Measurements from ENCODE around the gene IL20RA.
A peak's percentile ranks its signal among the peaks of the same experiment; 100 is the strongest.

The IL20RA gene

GRCh38 chr6:137016356-137016755 is 28.4 kb downstream of the IL20RA start:
- no peak overlapping the region for H3K4me3 ChIP-seq (ENCODE audit: low read depth, low read length)
- TF ChIP-seq CTCF (IDR thresholded peaks at IDR 0.05; ENCODE audit: borderline replicate concordance, insufficient read depth, low read depth, low read length) = no peak

GRCh38 chr6:137015943-137016342 is 28.8 kb downstream of the IL20RA start:
- no peak overlapping the region for H3K4me3 ChIP-seq (ENCODE audit: low read depth, low read length)
- no peak for TF ChIP-seq CTCF (IDR thresholded peaks at IDR 0.05; ENCODE audit: borderline replicate concordance, insufficient read depth, low read depth, low read length)

DNA sequence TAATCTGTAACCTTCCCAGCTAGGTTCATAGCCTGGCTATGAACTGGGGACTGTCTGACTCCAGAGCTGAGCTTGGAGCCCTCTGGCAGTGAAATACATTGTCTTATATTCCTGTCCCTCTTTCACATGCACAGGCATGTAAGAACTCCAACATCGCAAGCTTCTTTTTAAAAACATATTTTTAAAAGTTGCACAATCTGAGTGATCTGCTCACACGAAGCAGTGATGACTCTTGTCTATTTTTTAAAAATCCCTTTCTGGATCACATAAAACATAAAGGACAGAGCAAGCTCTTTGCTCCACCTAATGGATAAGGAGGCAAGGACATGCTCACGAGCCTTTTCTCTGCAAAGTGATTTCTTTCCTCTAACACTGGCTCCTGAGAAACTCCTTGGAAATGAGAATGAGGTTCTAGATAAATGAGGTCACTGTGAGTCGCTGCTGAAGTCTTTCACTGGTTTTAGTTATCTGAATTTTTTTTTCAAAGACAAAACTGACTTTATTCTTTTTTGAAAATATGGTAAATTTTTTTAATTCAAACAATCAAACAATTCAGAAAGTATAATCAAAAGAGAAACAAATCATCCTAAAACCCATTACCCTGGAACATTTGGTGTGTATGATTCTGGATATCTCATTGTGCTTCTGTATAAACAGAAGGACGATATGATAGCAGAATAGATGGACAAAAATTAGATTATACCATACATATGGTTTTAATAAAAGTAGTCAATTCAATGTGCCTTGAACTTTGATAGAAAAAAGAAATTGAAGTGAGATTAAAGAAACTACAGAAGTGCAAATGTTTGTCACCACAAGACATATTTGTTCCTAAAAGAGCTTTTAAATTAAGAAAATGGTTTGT is 30.8 kb downstream of the IL20RA start:
- peak; percentile 27; the same call in 1 of the 2 replicates for TF ChIP-seq CTCF (IDR thresholded peaks at IDR 0.05; ENCODE audit: borderline replicate concordance, insufficient read depth, low read depth, low read length)
- H3K4me3 ChIP-seq (ENCODE audit: low read depth, low read length) = no peak overlapping the region

- H3K4me3 ChIP-seq (ENCODE audit: low read depth, low read length) = no peak overlapping the region
- TF ChIP-seq CTCF (IDR thresholded peaks at IDR 0.05; ENCODE audit: borderline replicate concordance, insufficient read depth, low read depth, low read length) = no peak
Observed at GRCh38 chr6:137013031-137013430, 31.7 kb downstream of the IL20RA start.

- TF ChIP-seq CTCF (IDR thresholded peaks at IDR 0.05; ENCODE audit: borderline replicate concordance, insufficient read depth, low read depth, low read length) = no peak
- H3K4me3 ChIP-seq (ENCODE audit: low read depth, low read length) = no peak overlapping the region
Observed at GRCh38 chr6:137011406-137011805, 33.4 kb downstream of the IL20RA start.

- no peak for TF ChIP-seq CTCF (IDR thresholded peaks at IDR 0.05; ENCODE audit: borderline replicate concordance, insufficient read depth, low read depth, low read length)
- H3K4me3 ChIP-seq (ENCODE audit: low read depth, low read length) = no peak overlapping the region
Observed at GRCh38 chr6:137010128-137010718, 34.5 kb downstream of the IL20RA start.

DNA sequence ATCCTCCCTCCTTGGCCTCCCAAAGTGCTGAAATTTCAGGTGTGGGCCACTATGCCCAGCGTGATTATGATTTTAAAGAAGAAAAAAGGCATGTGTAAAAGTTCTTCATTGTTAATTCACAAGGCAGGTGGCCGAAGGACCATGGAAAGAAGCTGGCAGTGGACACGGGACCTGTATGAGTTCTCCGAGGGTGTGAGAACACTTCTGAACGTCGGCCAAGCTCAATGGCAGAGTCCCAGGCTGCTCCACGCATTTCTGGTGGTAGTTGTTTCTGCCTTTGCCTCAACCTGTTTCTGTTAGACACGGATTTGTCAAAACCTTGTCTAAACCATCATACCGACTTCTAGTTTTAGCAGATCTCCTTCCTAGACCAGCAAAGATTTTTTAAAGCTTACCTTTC is 36.6 kb downstream of the IL20RA start:
- no peak overlapping the region for H3K4me3 ChIP-seq (ENCODE audit: low read depth, low read length)
- TF ChIP-seq CTCF (IDR thresholded peaks at IDR 0.05; ENCODE audit: borderline replicate concordance, insufficient read depth, low read depth, low read length) = no peak

Measured in GM12875 (cell line).